Measurements from ENCODE around the gene ERCC6. TPM values are rescaled to one million over a fixed set of nuclear protein-coding genes. Genes with fewer than 3 reads are reported as not detected.
A peak's percentile ranks its signal among the peaks of the same experiment; 100 is the strongest.

Gene ERCC6
- total RNA-seq, 6 experiments from 2014 or later = 52.5 to 97.5 (median 59.3) TPM

- no peak for DNase-seq
- Mint-ChIP-seq H3K27ac (peak overlapping the region; percentile 98), H3K4me1 (ENCODE audit: low read depth) (peaks cover 40% of the 10 kb centered on the region), H3K27me3 (ENCODE audit: insufficient read depth) (peaks cover 4% of the 10 kb centered on the region; the same call in 1 of the 2 replicates), H3K9me3 (peaks cover 4% of the 10 kb centered on the region), H3K36me3 (ENCODE audit: low read depth) (peaks cover 35% of the 10 kb centered on the region), H3K4me3 (peak overlapping the region; percentile 99)
- no peak for TF ChIP-seq CTCF (IDR thresholded peaks at IDR 0.05)
Measured at GRCh38 chr10:49540056-49540797, 1.3 kb upstream of the ERCC6 start.

- Mint-ChIP-seq H3K36me3 (ENCODE audit: low read depth) (peaks cover 41% of the 10 kb centered on the region), H3K27me3 (ENCODE audit: insufficient read depth) (peaks cover 6% of the 10 kb centered on the region), H3K27ac (peak overlapping the region; percentile 98), H3K4me3 (peak overlapping the region; percentile 99), H3K4me1 (ENCODE audit: low read depth) (peaks cover 48% of the 10 kb centered on the region), H3K9me3 (no peaks in the 10 kb centered on the region; the same call in 1 of the 2 replicates)
- peak; percentile 42 for DNase-seq
- TF ChIP-seq CTCF (IDR thresholded peaks at IDR 0.05) = no peak
Measured at GRCh38 chr10:49539320-49539885, 482 bp upstream of the ERCC6 start.

- H3K9me3 Mint-ChIP-seq = no peaks in the 10 kb centered on the region; the same call in 1 of the 2 replicates
- peak overlapping the region; percentile 79 for H3K4me3 Mint-ChIP-seq
- H3K4me1 Mint-ChIP-seq (ENCODE audit: low read depth) = peaks cover 80% of the 10 kb centered on the region
- peaks cover 6% of the 10 kb centered on the region for H3K27me3 Mint-ChIP-seq (ENCODE audit: insufficient read depth)
- no peak for TF ChIP-seq CTCF (IDR thresholded peaks at IDR 0.05)
- H3K36me3 Mint-ChIP-seq (ENCODE audit: low read depth) = peaks cover 58% of the 10 kb centered on the region
- DNase-seq = peak; percentile 86
- H3K27ac Mint-ChIP-seq = peak overlapping the region; percentile 93
Measured at GRCh38 chr10:49534670-49535381, 4.1 kb downstream of the ERCC6 start.

GRCh38 chr10:49532461-49532860 lies 6.5 kb downstream of the ERCC6 start:
- peaks cover 57% of the 10 kb centered on the region for H3K36me3 Mint-ChIP-seq (ENCODE audit: low read depth)
- no peaks in the 10 kb centered on the region; the same call in 1 of the 2 replicates for H3K9me3 Mint-ChIP-seq
- no peak for TF ChIP-seq CTCF (IDR thresholded peaks at IDR 0.05)
- H3K27ac Mint-ChIP-seq = no peak overlapping the region
- DNase-seq = no peak
- peaks cover 83% of the 10 kb centered on the region for H3K4me1 Mint-ChIP-seq (ENCODE audit: low read depth)
- peaks cover 4% of the 10 kb centered on the region for H3K27me3 Mint-ChIP-seq (ENCODE audit: insufficient read depth)
- H3K4me3 Mint-ChIP-seq = no peak overlapping the region

- H3K27ac Mint-ChIP-seq = peak overlapping the region; percentile 42
- peaks cover 78% of the 10 kb centered on the region for H3K4me1 Mint-ChIP-seq (ENCODE audit: low read depth)
- DNase-seq = no peak
- H3K36me3 Mint-ChIP-seq (ENCODE audit: low read depth) = peaks cover 65% of the 10 kb centered on the region
- no peaks in the 10 kb centered on the region for H3K9me3 Mint-ChIP-seq
- H3K4me3 Mint-ChIP-seq = no peak overlapping the region
- TF ChIP-seq CTCF (IDR thresholded peaks at IDR 0.05) = no peak
- H3K27me3 Mint-ChIP-seq (ENCODE audit: insufficient read depth) = no peaks in the 10 kb centered on the region; the same call in 1 of the 2 replicates
Measured at GRCh38 chr10:49528977-49529506, 9.9 kb downstream of the ERCC6 start.
